OCI-LY3 (cell line): ENCODE data around the gene SEMA6A.

Source experiments
- H2AFZ ChIP-seq: fragments of 200-600, 300-600 bp; shearing (Covaris generic); 2 replicates; pipeline ENCODE4 v1.6.0; 2014; ENCODE audit warnings: antibody characterized with exemption, low read depth, low read length
- H3K27ac ChIP-seq: fragments of 200-600, 300-600 bp; sonication (generic); 2 replicates; pipeline ENCODE4 v1.5.1; 2014; ENCODE audit warnings: mild to moderate bottlenecking, low read length, moderate library complexity, mixed read lengths
- H3K27me3 ChIP-seq: fragments of 200-600, 300-600 bp; sonication (generic); 2 replicates; pipeline ENCODE4 v1.6.1; 2014; ENCODE audit warnings: low read depth, low read length, mixed read lengths
- H3K36me3 ChIP-seq: fragments of 200-600, 300-600 bp; sonication (generic); replicated peaks from 2 replicates; pipeline ENCODE3; 2014; ENCODE audit warnings: low read depth, low read length, mixed read lengths
- H3K4me1 ChIP-seq: fragments of 300-600, 200-600 bp; sonication (generic); 2 replicates; pipeline ENCODE4 v1.6.1; 2014; ENCODE audit warnings: low read length, mixed read lengths
- H3K4me2 ChIP-seq: fragments of 200-600, 300-600 bp; sonication (generic); 2 replicates; pipeline ENCODE4 v1.6.1; 2014; ENCODE audit warnings: low read length, mixed read lengths
- H3K4me3 ChIP-seq: fragments of 300-600, 200-600 bp; sonication (generic); 2 replicates; pipeline ENCODE4 v1.5.1; 2014; ENCODE audit warnings: antibody characterized with exemption, mild to moderate bottlenecking, low read length, moderate library complexity
- H3K79me2 ChIP-seq: fragments of 300-600, 200-600 bp; shearing (Covaris generic); 2 replicates; pipeline ENCODE4 v1.6.1; 2014; ENCODE audit warnings: mild to moderate bottlenecking, low read length, mixed read lengths
- H3K9ac ChIP-seq: fragments of 300-600, 200-600 bp; shearing (Covaris generic); 2 replicates; pipeline ENCODE4 v1.6.0; 2014; ENCODE audit warnings: mild to moderate bottlenecking, low read length, moderate library complexity
- H3K9me3 ChIP-seq: fragments of 200-600, 300-600 bp; shearing (Covaris generic); 2 replicates; pipeline ENCODE4 v1.6.1; 2014; ENCODE audit warnings: low read length, mixed read lengths; ENCODE audit not compliant: insufficient read depth
- H4K20me1 ChIP-seq: fragments of 200-600, 300-600 bp; sonication (generic); 2 replicates; pipeline ENCODE4 v1.6.1; 2016; ENCODE audit warnings: low read length, mixed read lengths; ENCODE audit not compliant: insufficient read depth
- EZH2phosphoT487 ChIP-seq: fragments of 200-600 bp; shearing (Covaris generic); IDR thresholded peaks from 2 replicates; pipeline ENCODE4 v1.6.1; 2018; ENCODE audit warnings: antibody characterized with exemption, mixed run types, low read depth
- TF ChIP-seq, protein P1 (sequence below): fragments of 200-600, 300-600 bp; sonication (generic); IDR thresholded peaks from 2 replicates; pipeline ENCODE4 v1.5.1; 2014; ENCODE audit warnings: antibody characterized with exemption, low read length, low read depth

The SEMA6A gene

DNA sequence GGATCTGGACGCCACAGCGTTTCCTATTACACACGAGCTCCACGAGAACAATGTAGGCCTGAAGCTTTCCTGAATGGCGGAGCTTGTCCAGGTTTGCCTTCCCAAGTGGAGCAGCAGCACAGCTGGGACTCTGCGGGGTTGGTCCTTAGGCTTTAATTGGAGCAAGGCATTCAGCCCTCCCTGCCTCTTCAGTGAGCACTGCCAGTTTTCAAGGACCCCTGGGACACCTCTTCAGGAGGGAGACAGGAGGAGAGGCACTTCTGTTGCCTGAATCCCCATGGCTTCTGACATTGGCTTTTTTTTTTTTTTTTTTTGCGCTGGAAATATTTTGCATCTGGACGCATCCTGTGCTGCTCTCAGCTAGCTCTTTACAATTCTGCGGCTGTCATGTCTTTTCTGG is 179.4 kb downstream of the SEMA6A start:
- no peaks in the 10 kb centered on the region for H3K27me3 ChIP-seq
- no peaks in the 10 kb centered on the region for H3K9me3 ChIP-seq
- H3K4me1 ChIP-seq = no peaks in the 10 kb centered on the region
- no peaks in the 10 kb centered on the region for H3K36me3 ChIP-seq
- H3K4me2 ChIP-seq = no peak overlapping the region
- H3K4me3 ChIP-seq = no peak overlapping the region
- no peak overlapping the region for H3K27ac ChIP-seq
- TF ChIP-seq EZH2phosphoT487 = no peak
- no peaks in the 10 kb centered on the region for H4K20me1 ChIP-seq
- H3K79me2 ChIP-seq = no peaks in the 10 kb centered on the region
- no peak overlapping the region for H2AFZ ChIP-seq
- no peak overlapping the region for H3K9ac ChIP-seq

DNA sequence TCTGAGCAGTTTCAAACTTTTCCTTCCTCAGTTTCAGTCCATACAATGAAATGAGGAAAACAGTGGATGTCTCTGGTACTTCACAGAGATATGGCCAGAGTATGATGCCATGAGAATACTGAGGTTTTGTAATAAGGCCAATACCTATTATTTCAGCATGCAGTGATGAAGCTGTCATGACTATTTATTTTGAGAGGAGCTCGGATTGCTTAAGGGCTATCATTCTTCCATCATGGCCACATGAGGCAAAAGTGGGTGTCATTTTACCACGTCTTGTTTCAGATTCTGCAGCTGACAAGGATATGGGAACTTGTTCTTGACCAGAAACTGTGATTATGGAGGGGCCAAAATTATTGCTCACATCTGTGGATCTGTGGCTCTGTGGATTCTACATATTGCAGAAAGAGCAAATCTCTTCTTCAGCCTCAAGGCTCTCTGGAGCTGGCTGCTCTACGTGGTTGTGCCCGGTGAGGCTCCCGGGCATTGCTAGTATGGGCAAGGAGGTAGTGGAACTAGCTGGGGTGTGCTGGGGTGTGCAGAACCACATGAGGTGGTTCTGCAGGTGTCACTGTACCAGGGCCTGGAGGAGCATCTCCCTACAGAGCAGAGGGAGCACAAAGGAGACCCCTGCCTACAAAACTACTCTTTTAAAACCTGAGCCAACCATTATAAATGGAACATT is 180.3 kb downstream of the SEMA6A start:
- Histone ChIP-seq H3K27me3 (no peaks in the 10 kb centered on the region), H3K27ac (no peak overlapping the region), H3K9ac (no peak overlapping the region), H3K4me1 (no peaks in the 10 kb centered on the region), H3K4me2 (no peak overlapping the region), H2AFZ (no peak overlapping the region), H3K36me3 (no peaks in the 10 kb centered on the region), H3K4me3 (no peak overlapping the region), H3K79me2 (no peaks in the 10 kb centered on the region), H4K20me1 (no peaks in the 10 kb centered on the region), H3K9me3 (no peaks in the 10 kb centered on the region)
- no peak for TF ChIP-seq EZH2phosphoT487
- TF ChIP-seq, protein P1, sequence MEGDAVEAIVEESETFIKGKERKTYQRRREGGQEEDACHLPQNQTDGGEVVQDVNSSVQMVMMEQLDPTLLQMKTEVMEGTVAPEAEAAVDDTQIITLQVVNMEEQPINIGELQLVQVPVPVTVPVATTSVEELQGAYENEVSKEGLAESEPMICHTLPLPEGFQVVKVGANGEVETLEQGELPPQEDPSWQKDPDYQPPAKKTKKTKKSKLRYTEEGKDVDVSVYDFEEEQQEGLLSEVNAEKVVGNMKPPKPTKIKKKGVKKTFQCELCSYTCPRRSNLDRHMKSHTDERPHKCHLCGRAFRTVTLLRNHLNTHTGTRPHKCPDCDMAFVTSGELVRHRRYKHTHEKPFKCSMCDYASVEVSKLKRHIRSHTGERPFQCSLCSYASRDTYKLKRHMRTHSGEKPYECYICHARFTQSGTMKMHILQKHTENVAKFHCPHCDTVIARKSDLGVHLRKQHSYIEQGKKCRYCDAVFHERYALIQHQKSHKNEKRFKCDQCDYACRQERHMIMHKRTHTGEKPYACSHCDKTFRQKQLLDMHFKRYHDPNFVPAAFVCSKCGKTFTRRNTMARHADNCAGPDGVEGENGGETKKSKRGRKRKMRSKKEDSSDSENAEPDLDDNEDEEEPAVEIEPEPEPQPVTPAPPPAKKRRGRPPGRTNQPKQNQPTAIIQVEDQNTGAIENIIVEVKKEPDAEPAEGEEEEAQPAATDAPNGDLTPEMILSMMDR = no peak
